GM18909 (cell line): Measurements from ENCODE around the gene SIRT3.
A peak's percentile ranks its signal among the peaks of the same experiment; 100 is the strongest.

Source experiments
- ATAC-seq: cut with Tn5 transposase; IDR thresholded peaks from one replicate; pipeline ENCODE4 v1.9.1; 2021; ENCODE audit warnings: mild to moderate bottlenecking; ENCODE audit not compliant: unreplicated experiment, poor library complexity

Gene SIRT3

GRCh38 chr11:235997-236773 lies at the start of gene SIRT3:
SIRT3 (minus strand) TSS chr11:236342; CDS start chr11:236328, 14 bp downstream.
- peak; percentile 78 for ATAC-seq

- ATAC-seq, result no peak
Measured at GRCh38 chr11:285894-286220, 49.7 kb upstream of the SIRT3 start.

DNA sequence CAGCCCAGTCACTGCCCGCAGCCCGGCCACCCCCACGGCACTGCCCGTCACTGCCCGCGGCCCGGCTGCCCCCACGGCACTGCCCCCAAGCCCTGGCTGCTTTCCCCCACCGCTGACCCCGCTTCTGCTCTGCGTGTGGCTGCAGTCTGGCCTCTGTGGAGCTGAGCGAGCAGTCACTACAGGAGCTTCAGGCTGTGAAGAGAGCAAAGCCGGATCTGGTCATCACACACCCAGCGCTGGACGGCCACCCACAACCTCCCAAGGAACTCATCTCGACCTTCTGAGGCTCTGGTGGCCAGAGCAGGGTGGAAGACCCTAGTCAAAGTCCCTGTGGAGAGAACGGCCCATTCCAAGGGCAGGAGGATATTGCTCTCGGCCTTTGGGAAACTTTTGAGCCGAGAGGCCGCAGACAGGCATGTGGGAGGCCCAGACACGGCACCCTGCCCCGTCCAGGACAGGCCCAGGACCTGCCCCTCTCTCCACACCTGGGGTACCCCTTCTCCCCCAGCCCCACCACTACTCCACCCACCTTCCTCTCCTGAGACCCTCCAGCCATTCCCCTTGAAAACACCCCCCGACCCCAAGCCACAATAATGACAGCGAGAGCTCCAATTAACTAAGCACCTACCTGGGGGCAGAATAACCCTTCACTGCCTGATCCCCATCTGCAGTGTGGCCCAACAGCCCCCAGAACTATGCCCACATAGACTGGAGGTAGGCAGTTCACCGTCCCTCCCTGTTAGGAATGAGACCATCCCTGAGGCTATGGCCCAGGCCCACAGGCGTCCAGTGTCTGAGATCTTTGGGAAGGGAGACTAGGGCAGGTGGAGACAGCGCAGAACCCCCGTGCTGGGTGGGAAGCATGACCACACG lies 49.1 kb upstream of the SIRT3 start:
- no peak for ATAC-seq

GRCh38 chr11:284105-285020 lies 48.2 kb upstream of the SIRT3 start:
- ATAC-seq, result no peak

DNA sequence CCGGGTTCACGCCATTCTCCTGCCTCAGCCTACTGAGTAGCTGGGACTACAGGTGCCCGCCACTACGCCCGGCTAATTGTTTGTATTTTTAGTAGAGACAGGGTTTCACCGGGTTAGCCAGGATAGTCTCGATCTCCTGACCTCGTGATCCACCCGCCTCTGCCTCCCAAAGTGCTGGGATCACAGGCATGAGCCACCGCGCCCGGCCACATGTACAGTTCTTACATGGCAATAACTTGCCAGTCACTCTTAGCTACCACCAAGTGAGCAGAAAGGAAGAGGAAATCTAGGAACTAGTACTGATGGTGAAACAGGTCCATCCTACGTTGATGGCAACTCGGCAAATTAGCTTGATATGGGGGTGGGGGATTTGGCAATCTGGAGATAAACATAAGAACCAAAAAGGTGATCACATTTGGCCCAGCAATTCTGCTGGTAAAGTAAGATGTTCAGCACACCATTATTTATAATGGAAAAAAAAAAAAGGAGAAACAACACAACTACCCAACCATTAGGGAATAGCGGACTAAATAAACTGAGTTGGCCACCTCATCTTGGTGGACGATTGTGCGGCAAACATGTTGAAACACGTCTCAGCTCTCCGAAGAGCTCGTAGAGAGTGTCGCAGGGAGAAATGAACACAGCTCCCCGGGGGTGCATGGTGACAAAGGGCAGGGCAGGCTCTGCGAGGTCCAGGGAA lies 47.4 kb upstream of the SIRT3 start:
- ATAC-seq, result no peak

GRCh38 chr11:282630-283360 lies 46.7 kb upstream of the SIRT3 start:
- no peak for ATAC-seq

DNA sequence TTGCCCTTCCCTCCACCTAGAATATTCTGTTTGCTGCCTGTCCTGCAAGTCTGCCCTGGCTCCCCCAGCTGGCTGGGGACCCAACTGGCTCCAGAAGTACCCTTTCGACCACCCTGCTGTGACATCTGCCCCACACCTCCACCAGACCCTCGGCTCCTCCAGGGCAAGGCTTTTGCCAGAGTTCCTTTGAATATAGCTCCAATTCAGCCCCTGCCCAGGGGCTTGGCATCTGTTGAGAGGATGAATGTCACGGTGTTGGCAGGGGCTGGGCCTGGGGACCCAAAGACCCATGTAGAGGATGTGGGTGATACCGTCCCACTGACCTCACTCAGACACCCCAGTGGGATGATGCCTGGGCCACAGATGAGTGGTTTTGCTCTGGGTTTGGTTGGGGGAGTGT lies 46.0 kb upstream of the SIRT3 start:
- ATAC-seq, result no peak

DNA sequence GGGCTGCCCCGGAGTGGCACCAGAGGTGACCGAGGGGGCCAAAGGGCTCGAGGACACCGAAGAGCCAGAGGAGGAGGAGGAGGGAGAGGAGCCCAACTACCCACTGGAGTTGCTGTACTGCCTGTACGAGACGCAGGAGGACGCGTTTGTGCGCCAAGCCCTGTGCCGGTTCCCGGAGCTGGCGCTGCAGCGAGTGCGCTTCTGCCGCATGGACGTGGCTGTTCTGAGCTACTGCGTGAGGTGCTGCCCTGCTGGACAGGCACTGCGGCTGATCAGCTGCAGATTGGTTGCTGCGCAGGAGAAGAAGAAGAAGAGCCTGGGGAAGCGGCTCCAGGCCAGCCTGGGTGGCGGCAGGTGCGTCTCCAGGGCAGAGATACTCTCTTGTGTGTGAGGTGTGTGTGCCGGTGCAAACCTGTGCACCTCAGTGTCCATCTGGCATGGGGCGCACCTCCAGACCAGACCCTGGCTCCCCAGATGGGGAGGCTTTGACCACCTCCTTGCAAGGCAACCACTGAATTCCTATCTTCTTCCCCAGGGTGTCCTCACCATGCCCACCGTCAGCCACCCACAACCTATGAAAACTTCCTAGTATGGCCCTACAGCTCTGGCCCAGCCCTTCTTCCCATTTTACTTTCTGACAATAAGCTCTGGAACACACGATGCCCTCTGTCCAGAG lies 45.5 kb upstream of the SIRT3 start:
- ATAC-seq, result no peak

GRCh38 chr11:280706-281485 lies 44.8 kb upstream of the SIRT3 start:
- no peak for ATAC-seq

- no peak for ATAC-seq
Measured at GRCh38 chr11:279966-280705, 44.0 kb upstream of the SIRT3 start.

DNA sequence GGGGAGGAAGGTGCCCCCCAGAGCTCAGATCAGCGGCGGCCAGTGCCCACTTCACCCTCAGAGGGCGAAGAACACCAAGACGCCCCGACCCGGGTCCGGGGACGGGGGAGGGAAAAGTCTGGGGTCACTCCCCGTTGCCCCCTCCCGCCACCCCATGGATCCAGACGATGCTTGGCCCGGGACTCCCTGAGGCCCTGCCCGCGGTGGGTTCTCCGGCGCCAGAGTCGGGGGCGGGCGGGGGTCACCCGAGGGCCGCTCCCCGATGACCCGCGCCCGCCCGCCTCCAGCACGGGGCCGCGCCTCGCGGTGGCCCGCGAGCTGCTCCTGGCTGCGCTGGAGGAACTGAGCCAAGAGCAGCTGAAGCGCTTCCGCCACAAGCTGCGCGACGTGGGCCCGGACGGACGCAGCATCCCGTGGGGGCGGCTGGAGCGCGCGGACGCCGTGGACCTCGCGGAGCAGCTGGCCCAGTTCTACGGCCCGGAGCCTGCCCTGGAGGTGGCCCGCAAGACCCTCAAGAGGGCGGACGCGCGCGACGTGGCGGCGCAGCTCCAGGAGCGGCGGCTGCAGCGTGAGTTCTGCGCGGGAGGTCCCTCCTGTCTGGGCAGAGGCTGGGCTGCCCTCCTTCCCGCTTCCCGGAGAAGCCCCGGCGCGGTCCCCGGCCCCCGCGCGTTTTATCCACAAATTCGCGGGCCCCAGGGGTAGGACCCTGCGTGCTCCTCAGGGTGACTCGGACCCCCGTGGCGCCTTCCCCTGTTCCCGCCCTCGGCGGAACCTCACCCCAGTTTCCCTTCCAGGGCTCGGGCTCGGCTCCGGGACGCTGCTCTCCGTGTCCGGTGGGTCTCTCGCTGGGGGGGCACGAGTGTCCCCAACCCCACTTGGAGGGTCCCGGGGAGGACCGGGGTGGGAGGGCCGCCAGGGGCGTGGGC lies 43.2 kb upstream of the SIRT3 start:
- no peak for ATAC-seq

GRCh38 chr11:278001-278951 lies 42.1 kb upstream of the SIRT3 start, which contains the start of gene NLRP6:
NLRP6 (plus strand) TSS chr11:278407; CDS start chr11:278570, 163 bp downstream.
- ATAC-seq, result no peak

- ATAC-seq, result no peak
Measured at GRCh38 chr11:276219-276618, 40.1 kb upstream of the SIRT3 start.

DNA sequence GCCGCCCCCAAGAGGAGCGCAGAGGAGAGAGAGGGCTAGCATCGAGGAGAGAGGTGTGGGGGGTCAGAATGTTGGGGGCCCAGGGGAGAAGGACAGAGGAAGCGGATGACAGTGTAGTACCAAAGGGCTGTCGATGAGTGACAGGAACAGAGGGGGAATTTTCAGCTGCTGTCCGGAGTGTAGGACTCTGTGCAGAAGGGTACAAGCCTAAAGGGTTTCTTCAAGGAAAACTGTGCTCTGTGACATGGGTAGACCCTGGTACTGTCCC lies 36.7 kb upstream of the SIRT3 start:
- ATAC-seq, result no peak

DNA sequence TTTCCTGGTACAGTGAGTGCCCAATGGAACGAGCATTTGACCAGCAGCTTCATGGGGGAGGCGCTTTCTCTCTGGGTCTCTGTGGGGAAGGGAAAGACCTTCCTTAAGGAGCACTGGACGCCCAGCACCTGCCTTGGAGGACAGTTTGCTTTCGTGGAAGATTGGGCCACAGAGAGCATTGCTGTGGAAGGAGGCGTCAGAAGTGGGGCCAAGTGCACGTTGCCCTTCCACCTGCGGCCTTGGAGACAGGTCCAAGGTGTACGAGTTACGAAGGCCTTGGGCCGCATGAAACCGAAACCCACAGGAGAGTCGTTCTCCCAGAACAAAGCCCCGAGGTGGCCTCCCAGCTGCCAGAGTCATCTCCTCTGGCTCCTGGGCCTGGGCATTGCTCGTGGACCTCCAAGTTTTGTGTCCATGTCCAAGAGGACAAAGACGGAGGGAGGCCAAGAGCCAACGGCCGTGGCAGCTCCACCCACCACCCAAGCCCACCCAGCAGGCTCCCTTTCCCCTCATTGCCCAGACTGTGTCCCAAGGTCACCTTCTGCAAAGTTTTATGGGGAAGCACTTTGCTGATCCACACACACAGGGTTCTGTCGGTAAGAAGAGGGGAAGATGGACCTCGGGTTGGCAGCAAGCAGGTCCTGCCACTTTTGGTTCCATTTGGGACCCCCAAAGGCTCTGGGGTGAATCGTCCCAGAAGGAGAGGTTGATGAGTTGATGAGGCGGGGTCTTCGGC lies 36.2 kb upstream of the SIRT3 start:
- no peak for ATAC-seq
